Measurements from ENCODE around the gene ANAPC5. TPM values are rescaled to one million over a fixed set of nuclear protein-coding genes. Genes with fewer than 3 reads are reported as not detected.

The ANAPC5 gene
- total RNA-seq, 1 donor from 2014 or later = 86.0 TPM

- TF ChIP-seq CTCF (IDR thresholded peaks at IDR 0.05; ENCODE audit: partially characterized antibody, unreplicated experiment) = no peak
- no peak for DNase-seq
- H3K27ac Mint-ChIP-seq (ENCODE audit: unreplicated experiment) = no peak overlapping the region
- no peaks in the 10 kb centered on the region for H3K9me3 Mint-ChIP-seq (ENCODE audit: unreplicated experiment)
- no peaks in the 10 kb centered on the region for H3K4me1 Mint-ChIP-seq (ENCODE audit: low read depth, unreplicated experiment)
- H3K36me3 Mint-ChIP-seq (ENCODE audit: unreplicated experiment) = no peaks in the 10 kb centered on the region
- H3K27me3 Mint-ChIP-seq (ENCODE audit: unreplicated experiment) = peaks cover 2% of the 10 kb centered on the region
- H3K4me3 Mint-ChIP-seq (ENCODE audit: unreplicated experiment) = no peak overlapping the region
These were observed 13.8 kb upstream of the ANAPC5 start for GRCh38 chr12:121366063-121366459.

GRCh38 chr12:121365416-121366062 lies 13.3 kb upstream of the ANAPC5 start:
- no peak overlapping the region for H3K4me3 Mint-ChIP-seq (ENCODE audit: unreplicated experiment)
- H3K4me1 Mint-ChIP-seq (ENCODE audit: low read depth, unreplicated experiment) = no peaks in the 10 kb centered on the region
- peaks cover 2% of the 10 kb centered on the region for H3K27me3 Mint-ChIP-seq (ENCODE audit: unreplicated experiment)
- H3K27ac Mint-ChIP-seq (ENCODE audit: unreplicated experiment) = no peak overlapping the region
- TF ChIP-seq CTCF (IDR thresholded peaks at IDR 0.05; ENCODE audit: partially characterized antibody, unreplicated experiment) = no peak
- no peak for DNase-seq
- no peaks in the 10 kb centered on the region for H3K36me3 Mint-ChIP-seq (ENCODE audit: unreplicated experiment)
- no peaks in the 10 kb centered on the region for H3K9me3 Mint-ChIP-seq (ENCODE audit: unreplicated experiment)

GRCh38 chr12:121364683-121365121 lies 12.5 kb upstream of the ANAPC5 start:
- no peak for DNase-seq
- Mint-ChIP-seq H3K9me3 (ENCODE audit: unreplicated experiment) (no peaks in the 10 kb centered on the region), H3K27ac (ENCODE audit: unreplicated experiment) (no peak overlapping the region), H3K4me1 (ENCODE audit: low read depth, unreplicated experiment) (no peaks in the 10 kb centered on the region), H3K36me3 (ENCODE audit: unreplicated experiment) (no peaks in the 10 kb centered on the region), H3K27me3 (ENCODE audit: unreplicated experiment) (peaks cover 2% of the 10 kb centered on the region), H3K4me3 (ENCODE audit: unreplicated experiment) (peak overlapping the region; percentile 6)
- no peak for TF ChIP-seq CTCF (IDR thresholded peaks at IDR 0.05; ENCODE audit: partially characterized antibody, unreplicated experiment)

DNA sequence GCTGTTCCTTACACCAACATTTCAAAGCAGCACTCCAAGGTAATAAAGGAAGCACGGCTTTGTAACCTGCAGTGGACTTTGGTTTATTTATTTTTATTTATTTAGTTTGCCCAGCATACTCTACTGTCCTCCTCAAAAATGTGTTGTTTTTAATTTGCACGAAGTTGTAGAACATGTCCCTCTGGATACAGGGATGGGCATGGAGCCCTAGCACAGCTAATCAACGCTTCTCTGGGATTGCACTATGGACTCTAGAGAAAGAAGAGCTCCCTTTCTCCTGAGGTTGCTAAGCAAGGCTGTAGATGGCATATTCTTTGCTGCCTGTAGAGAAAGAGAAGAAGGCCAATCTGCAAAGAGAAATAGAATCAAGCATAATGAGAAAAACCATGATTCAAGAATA lies 5.9 kb upstream of the ANAPC5 start:
- H3K27ac Mint-ChIP-seq (ENCODE audit: unreplicated experiment) = no peak overlapping the region
- DNase-seq = no peak
- no peaks in the 10 kb centered on the region for H3K36me3 Mint-ChIP-seq (ENCODE audit: unreplicated experiment)
- no peaks in the 10 kb centered on the region for H3K4me1 Mint-ChIP-seq (ENCODE audit: low read depth, unreplicated experiment)
- TF ChIP-seq CTCF (IDR thresholded peaks at IDR 0.05; ENCODE audit: partially characterized antibody, unreplicated experiment) = no peak
- no peaks in the 10 kb centered on the region for H3K9me3 Mint-ChIP-seq (ENCODE audit: unreplicated experiment)
- H3K27me3 Mint-ChIP-seq (ENCODE audit: unreplicated experiment) = no peaks in the 10 kb centered on the region
- no peak overlapping the region for H3K4me3 Mint-ChIP-seq (ENCODE audit: unreplicated experiment)

- H3K36me3 Mint-ChIP-seq (ENCODE audit: unreplicated experiment) = no peaks in the 10 kb centered on the region
- H3K4me1 Mint-ChIP-seq (ENCODE audit: low read depth, unreplicated experiment) = no peaks in the 10 kb centered on the region
- H3K27me3 Mint-ChIP-seq (ENCODE audit: unreplicated experiment) = peaks cover 2% of the 10 kb centered on the region
- TF ChIP-seq CTCF (IDR thresholded peaks at IDR 0.05; ENCODE audit: partially characterized antibody, unreplicated experiment) = no peak
- peaks cover under 1% of the 10 kb centered on the region for H3K9me3 Mint-ChIP-seq (ENCODE audit: unreplicated experiment)
- H3K4me3 Mint-ChIP-seq (ENCODE audit: unreplicated experiment) = no peak overlapping the region
- no peak overlapping the region for H3K27ac Mint-ChIP-seq (ENCODE audit: unreplicated experiment)
- no peak for DNase-seq
These were observed 5.1 kb upstream of the ANAPC5 start for GRCh38 chr12:121357331-121357730.

Measured in glutamatergic neuron (in vitro differentiated cells).